SK-N-DZ (cell line): ENCODE results near the gene TNC.
"Not testable (repeated sequence)": the region's sequence is repeated elsewhere in the genome, so short reads cannot be mapped to it uniquely, and the experiment has no call there.

Experiments used
- DNase-seq: peaks from one replicate; pipeline ENCODE4 v3.0.0-alpha.2; 2015; ENCODE audit warnings: low spot score

Gene TNC

DNA sequence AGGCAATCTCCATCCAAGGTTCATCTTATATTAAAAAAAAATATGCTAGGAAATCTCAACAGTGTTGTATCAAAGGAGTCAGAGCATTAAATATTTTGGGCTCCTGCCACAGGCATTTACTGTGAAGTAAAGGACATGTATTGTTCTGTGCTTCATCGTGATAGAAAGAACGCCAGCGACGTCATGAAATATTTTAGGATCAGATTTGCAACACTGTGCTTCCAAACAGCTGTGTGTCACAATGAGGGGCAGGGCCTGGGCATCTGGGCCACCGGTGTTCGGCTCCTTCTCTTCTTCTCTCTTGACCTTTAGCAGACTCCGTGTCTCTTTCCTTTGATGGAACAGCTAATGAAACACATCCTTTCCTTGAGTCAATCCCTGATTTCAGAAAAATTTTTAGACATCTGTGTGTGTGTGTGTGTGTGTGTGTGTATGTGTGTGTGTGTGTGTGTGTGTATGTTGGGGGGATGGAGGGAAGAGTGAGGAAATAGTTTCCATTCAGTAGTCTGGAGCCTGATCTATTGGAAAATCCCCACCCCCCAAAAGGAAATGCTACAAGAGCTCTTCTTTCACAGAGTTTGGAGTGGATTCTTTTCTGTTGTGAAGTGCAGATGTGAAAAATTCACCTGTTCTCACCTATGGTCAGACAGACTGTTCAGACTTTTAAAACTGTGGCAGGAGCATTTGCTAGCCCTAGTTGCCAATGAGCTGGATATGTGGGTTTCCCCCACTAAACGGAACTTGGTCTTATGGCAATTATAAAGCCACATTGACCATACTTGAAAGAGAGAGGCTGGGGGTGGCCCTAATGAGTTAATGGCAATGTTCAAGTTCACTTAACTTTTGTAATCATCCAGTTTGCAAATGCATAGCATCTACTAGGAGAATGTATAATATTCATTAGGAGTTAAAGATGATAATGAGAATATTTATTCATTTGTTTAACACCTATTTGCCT is 18.1 kb upstream of the TNC start:
- DNase-seq = no peak

DNA sequence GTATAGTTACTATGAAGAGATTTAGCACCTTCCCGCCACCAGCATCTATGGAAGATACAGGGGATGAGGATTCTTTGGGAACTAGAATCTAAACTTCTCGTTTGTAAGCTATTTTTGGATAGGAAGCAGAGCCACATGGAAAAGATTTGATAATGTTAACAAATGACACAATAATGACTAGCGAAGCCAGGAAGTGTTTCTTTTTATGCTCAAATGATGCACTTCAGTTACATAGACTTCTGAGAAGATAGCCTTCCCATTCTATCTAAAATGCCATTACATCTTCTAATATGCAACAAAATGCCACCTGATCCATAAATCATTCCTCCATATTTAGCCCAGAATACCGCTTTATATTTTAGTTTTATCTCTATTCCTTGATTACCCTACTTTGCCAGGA is 17.0 kb upstream of the TNC start:
- no peak for DNase-seq

DNA sequence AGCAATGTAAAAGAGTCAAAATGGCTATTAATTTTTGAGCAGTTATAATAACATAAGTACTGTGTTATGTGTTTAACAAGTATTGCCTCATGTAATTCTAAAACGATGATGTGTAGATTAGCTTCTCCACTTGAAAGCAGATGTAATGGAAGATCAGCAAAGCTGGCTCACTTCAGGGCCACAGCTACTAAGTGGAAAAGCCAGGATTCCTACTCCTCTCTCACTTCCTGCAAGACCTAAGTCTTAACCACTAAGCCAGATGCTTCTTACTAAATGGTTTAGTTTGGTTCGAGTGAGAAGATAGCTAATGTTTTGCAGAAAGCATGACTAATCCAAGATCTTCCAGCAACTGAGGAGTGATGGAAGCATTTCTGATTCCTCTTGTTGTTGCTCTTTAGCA is 15.7 kb upstream of the TNC start:
- no peak for DNase-seq

DNA sequence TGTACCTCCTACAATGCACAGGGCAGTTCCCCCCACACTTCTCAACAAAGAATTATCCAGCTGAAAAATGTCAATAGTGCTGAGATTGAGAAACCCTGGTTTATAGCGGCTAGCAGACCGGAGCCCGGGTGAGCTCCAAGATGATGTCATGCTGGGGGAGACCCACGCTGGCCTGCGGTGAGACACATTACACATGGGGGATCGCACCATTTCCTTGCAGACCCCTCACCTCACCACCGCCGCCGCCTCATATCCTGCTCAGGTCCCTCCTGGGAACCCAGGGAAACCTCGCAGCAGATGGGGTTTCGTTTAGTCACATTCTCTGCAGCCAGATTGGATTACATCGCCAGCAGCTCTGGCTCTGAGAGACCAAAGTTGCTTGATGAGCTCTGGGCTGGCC is 14.7 kb upstream of the TNC start:
- DNase-seq = no peak

DNA sequence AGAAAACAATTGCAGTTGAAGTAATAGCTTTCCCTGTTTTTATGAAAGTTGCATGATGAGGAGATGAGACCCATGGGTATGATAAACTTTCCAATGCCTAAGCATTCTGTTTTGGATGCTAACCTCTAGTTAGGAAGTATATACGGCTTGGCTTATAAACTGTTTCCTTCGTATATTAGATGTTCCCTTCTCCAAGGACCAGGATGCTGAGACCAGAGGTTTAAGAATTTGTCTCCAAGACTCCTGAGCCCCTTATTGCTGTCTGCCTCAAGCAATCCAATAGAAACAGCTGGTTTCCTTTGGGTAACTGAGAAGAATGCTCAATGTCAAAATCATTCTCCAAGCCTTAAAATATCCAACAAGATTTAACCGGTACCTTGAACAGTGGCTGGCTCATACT is 12.2 kb upstream of the TNC start:
- DNase-seq = no peak

DNA sequence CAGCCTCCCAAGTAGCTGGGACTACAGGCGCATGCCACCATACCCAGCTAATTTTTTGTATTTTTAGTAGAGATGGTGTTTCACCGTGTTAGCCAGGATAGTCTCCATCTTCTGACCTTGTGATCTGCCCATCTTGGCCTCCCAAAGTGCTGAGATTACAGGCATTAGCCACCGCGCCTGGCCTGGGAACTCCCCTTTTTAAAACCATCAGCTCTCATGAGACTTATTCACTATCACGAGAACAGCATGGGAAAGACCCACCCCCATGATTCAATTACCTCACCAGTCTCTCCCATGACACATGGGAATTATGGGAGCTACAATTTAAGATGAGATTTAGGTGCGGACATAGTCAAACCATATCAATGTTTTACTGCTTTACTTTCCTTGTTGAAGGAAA is 10.8 kb upstream of the TNC start:
- DNase-seq = not testable (repeated sequence)

DNA sequence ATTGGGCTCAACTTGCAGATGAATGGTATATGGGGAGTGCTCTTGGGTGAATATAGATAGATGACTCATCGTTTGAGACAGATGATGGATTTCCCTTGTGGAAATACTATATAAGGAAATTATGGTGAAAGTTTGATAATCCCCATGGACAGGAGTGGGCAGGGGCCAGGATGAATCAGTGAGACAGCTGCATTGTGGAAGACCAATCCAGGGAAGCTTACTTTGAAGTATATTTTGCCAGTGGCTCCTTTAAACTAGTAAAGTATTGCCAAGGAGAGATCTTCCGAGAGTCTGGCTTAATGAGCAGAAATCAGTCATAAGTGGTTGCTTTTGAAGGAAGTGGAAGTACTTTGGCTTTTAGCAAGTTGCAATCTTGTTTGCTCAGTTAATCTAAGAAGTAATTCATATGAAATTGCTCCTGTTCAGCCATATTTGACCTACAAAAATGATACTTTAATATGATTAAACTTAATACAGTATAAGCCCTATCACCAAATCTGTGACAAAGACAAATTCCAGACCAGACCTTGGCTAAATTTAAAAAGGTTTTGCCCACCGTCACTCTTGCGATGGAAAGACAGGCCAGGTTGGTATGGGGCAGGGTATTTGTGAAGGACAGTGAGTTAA is 9.3 kb upstream of the TNC start:
- DNase-seq = no peak

DNA sequence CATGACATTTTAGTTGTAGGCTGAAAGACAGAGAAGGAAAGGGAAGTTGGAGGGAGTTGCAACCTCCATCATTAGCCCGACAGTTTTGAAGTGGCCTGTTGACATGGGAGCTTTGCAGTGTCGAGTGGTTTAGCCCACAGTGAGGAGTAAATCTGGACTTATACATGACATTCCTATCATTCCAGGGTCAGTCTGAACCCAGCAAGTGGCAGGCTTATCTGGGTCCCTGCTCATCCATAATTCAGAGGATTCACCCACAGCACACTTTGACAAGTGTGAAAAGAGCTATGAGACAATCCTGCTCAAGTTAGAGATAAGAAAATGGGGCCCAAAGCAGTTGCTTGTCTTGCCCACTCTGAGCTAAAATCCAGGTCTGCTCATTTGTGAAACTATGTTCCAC is 8.4 kb upstream of the TNC start:
- DNase-seq = no peak

DNA sequence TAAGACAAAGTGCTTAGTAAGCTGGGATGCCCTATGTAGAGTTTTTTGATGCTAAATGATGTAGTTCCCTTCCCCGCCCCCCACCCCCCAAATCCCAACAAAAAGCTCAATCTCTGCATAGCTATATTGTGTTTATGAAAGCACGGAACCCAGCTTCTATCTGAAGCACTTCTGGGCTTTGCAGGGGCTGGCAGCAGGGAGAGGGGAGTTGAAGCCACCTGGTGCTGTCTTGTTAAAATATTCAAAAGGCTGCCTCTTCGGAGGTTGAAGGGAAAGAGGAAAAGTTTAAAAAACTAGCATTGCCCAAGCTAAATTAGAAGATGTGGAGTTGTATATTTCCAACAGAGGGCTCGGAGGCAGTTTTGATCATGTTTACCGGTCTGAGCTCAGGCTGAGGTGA is 5.0 kb upstream of the TNC start:
- DNase-seq = no peak

DNA sequence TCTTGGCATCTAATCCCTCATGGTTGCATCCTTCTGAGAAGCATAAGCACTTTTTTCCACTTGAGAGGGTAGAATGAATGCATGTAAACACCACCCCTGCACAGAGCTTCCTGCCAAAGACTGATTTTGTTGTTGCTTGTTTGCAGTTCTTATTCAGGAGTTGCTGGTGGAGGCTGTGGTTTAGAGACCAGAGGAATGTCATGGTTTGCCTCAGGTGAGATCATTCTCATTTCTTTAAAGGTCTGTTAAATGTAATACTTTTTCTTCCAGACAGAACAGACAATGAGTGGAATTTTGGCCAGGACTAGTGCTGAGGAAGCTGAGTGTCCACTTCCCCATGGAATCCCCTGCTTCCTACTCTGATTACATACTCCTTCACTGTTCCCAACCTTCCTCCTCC is 3.2 kb upstream of the TNC start:
- DNase-seq = no peak

DNA sequence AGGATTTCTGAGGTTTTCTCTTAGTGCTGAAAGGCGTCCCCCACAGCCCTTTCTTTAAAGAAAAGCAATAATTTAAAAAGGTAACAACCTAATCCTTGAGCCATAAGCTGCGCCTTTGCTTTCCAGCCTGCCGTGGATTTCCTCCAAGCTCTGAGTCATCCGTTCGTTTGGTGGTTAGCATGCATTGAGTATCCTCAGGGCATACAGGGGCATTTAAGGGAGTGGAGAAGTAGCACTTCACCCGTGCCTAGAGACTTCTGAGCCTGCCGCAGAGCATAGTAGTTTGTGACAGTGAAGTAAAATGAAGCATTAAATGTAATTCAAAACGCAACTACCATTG is 892 bp upstream of the TNC start:
- DNase-seq = no peak

DNA sequence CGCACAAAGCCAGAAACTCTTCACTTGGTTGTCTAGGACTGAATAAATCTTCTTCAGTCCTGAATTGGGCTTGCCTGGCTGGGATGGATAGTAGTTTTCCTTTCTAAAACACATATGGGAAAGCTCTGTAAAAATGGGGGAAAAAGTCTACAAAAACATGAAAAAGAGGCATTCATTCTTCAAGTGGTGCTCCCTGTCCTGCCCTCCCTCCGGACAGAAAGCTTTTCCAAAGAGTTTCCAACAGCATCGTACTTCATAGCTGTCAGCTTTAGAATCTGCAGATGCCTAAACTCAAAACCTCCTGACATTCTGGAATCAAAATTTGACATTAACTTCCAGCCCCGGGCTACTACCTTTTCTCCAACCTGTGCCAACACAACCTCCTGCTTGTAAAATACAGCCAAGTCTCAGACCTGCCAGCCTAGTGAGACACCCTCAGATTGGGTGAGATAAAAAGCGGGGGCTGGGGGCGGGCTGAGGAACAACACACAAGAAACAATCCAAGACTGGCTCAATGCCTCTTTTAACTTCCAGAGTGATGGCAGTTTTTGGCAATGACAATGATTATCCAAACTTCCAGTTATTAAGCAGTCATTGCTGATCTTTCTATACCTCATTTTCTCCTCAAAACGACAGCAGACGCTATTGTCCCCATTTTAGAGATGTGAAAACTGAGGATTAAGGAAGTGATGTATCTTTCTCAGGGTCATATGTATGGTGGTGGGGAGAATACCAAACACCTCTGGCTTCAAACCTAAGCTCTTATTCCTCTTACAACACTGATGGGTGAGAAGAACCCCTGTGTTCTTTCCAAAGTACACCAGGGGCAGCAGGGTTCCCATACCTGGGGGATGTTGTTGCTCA is 1.3 kb downstream of the TNC start:
- DNase-seq = no peak

DNA sequence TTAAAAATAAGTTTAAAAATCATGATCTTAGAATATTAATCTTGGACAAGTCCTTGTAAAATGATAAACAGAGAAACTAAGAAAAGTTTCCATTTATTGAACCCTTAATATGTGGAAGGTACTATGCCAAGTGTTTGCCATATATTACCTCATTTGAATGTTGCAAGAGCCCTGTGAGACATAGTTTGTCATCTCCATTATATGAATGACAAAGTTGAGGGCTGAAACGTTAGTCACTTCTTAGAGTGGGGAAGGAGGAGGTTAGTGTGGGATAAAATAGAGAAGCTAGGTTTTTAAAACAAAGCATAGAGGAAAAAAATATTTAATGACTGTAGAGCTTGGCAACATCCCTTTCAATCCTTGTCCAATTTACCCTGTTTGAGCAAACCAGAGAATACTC is 2.0 kb downstream of the TNC start:
- DNase-seq = no peak

DNA sequence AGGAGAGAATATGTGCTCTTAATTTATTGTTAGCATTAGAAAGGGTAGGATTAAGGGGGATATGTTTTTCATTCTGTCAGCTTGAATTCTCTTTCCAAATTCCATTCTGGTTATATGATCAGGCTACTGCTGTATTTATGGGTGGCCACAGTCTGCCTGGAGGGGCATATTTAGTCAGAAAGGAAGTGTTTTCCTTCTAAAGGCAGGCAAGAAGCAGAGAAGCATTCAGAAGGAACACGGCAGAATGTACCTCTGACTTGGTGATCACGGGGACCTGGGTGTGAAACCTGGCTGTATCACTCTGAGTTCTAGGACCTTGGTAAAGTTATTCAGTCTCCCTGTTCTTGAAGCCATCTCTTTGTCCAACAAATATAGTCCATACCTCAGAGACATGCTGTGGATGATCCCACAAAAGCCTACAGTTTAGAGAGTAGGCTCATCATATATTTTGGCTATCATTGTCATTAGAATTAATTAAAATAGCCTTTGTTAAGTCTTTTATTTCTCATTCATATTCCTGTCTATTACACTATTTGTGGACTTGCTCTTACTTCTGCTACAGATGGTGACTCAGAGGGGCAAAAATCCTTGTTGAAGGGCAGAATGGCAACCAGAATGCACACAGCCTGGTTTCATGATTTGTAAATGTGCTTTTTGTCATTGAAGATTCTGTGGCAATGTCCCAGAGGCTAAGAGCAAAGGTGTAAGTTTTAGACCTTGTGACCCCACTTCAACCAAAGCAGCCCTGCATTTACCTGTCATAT is 2.7 kb downstream of the TNC start:
- no peak for DNase-seq

DNA sequence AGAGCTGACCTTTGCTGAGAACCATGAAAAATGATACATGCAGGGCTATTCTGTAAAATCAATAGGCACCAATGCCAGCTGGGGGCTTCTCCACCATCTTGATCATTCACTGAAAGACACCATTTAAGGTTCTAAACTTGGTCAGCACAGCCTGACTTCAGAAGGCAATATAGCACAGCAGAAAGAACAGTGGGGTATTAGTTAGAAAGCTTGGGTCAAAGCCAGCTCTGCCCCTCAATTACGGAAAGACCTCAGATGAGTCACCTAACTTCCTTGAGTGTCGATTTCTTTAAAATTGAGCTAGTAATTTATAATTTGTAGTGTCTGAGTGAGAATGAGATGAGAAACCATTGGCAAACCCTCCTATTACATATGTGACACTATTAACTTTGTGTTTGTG is 3.4 kb downstream of the TNC start:
- DNase-seq = no peak

DNA sequence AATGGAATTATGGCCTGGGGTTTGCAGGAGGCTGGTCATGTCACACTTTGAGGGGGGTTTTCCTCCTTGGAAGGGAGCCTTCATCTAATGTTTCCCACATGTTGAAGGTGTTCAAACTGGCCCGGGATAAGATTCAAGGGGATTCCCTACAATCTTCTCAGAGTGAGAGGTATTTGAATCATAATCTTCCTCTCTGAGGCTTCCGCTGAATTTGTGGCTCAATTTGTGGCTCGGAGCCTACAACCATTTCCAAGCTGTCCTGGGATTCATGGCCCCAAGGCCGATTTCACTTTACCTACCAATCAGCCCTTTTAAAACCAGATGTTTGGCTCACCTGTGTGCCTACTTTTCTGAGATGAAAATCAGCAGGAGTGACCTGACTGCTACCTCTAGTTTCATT is 3.9 kb downstream of the TNC start:
- no peak for DNase-seq

DNA sequence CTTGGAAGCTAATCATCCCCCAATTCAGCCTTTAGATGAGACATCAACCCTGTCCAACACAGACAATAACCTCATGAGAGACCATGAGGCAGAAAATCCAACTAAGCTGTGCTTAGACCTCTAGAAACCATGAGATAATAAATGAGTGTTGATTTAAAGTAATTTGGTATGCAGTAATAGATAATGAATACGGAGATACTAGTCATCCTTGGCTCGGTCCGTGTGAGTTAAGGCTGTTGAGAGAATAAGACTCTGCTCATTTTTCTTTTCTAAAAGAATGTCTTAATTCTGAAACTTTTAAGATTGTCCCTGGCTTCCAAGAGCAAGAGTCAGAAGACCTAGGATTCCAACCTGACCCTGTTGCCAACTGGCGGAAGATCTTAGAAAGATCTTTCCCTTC is 6.1 kb downstream of the TNC start:
- no peak for DNase-seq

DNA sequence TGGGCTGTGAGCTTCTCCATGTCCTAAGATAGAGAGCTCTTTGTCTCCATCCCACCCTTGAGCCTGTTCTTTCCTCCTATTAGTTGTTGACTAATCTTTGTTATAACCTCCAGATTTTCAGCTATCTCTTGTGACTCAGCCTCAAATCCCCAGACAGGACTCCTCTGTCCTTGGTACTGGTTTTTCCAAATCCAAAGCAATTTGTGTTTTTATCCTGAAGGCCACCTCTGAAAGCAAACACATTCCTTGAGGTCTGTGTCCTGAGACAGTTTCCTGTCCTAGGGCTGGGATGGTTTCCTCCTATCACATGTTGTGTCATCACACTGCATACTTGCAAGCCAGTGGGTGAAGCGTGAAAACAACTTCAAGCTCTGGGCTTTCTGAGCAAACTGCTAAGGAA is 8.5 kb downstream of the TNC start:
- no peak for DNase-seq

DNA sequence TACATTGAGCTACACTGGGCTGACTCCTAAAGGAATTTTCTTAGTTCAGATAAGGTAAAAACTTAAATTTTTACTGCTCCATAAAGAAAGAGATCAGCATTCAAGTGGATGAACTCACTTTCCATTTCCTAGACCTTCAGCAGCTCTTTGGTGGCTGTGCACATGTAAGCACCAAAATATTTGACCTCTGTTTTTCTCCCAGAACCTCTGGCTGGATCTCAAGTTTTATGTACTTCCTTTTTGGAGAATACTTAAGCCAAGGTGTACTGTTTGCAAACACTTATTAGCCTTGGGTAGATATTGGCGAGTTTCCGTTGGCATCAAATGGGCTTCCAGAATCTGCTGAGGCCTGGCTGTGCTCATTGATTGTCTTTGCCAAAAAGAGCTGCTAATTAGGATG is 10.3 kb downstream of the TNC start:
- DNase-seq = no peak

DNA sequence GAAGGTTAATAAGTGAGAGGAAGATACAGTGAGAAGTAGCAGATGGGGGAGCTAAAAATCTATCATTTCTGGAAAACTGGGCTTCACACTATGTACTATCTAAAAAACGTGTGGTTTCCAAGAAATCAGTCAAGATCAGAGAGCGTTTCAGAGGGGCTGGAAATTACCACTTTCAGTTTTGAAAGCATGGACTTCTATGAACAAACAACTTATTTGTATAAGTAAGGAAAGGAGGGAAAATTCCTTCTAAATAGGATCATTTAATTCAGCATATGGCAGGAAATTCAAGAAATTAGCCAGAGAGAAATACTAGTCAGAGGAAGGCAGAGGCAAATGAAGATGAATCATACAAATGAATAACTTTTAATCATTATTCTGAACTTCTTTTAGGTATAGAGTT is 11.3 kb downstream of the TNC start:
- no peak for DNase-seq

DNA sequence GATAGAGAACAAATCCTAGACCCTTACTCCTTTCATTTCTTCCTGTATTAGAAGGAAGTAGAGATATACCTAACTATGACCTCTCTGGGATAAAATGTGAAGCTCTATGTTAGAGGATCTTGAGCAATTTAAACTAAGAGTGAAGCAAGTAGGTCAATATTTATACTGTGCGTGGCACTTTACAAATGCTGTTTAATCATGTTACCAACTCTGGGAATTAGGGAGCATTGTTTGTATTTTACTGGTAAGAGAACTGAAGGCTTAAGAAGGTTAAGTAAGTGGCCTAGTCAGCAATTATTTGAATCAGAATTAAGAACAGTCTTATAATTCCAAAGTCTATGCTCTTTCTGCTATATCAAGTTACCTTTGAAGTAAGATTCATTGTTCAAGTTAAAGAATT is 12.0 kb downstream of the TNC start:
- DNase-seq = no peak

DNA sequence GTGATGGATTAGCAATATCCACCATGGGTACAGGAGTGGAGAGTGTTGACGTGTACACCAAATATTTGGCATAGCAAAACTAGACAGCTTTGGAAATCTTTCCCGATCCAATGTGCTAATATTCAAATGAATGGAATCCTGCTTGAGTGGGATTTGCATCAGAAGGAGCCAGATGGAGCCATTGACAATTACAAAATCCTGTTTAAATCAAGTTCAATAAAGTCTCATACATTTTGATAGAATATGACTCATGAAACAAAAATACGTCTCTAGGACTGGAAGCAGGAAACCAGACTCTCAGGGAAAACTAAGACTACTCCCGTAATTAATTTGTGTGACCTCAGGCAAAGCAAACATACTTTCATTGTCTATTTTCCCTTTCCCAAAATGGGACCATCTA is 13.0 kb downstream of the TNC start:
- no peak for DNase-seq
